K562 (cell line): ENCODE results near the gene ABCD3. TPM values are rescaled to one million over a fixed set of nuclear protein-coding genes. Genes with fewer than 3 reads are reported as not detected.

Experiments
- NR4A1 ChIP-seq, 2 experiments: fragments of 250-450 bp in 1 of 2; fragments of 450-650 bp in 1 of 2; sonication (Bioruptor Pico) in 1 of 2; IDR thresholded peaks; 2 replicates each; pipeline versions ENCODE4 v1.4.0 to v1.6.1; 2016 to 2020; ENCODE audit warnings: mild to moderate bottlenecking in 2 of 2, missing compliant biosample characterization in 1 of 2, missing genetic modification characterization in 1 of 2, moderate library complexity in 1 of 2
- ZNF318 ChIP-seq, 2 experiments: fragments of 450-650 bp; IDR thresholded peaks; 2 replicates each; pipeline ENCODE4 v1.6.1; 2016; ENCODE audit warnings: mild to moderate bottlenecking in 2 of 2, borderline replicate concordance in 1 of 2, low read depth in 1 of 2, moderate library complexity in 1 of 2
- polyA plus RNA-seq, 8 experiments: library from polyadenylated mRNA; depleted of rRNA in 4 of 8; stranded (reverse) in 5 of 8; unstranded in 3 of 8; fragments of >200 nt; fragmentation: Nextera tagmentation in 2 of 8; fragmentation: Illumina TruSeq in 1 of 8; extraction: Ambion mirVana in 2 of 8; extraction: Trizol in 1 of 8; gene quantifications; 2 replicates each; pipeline versions ENCODE4 v1.2.1 to v1.2.3, GENCODE V29; 2011 to 2014; ENCODE audit warnings: inconsistent platforms in 1 of 8, missing spikeins in 1 of 8
- total RNA-seq, 7 experiments: library from RNA; depleted of rRNA in 6 of 7; stranded (reverse); fragments of >200 nt in 6 of 7; fragmentation: Illumina TruSeq in 2 of 7; extraction: Trizol in 2 of 7; gene quantifications; 2 replicates each; pipeline versions ENCODE4 v1.2.1 to v1.2.3, GENCODE V29; 2011 to 2021; ENCODE audit warnings: low replicate concordance in 1 of 7

ABCD3 gene
- total and polyA plus RNA-seq, 9 of the 15 experiments (the other 6 are each of a cell fraction or from before 2014, with no cell fraction given), result 11.0 to 30.7 (median 15.5) TPM

DNA sequence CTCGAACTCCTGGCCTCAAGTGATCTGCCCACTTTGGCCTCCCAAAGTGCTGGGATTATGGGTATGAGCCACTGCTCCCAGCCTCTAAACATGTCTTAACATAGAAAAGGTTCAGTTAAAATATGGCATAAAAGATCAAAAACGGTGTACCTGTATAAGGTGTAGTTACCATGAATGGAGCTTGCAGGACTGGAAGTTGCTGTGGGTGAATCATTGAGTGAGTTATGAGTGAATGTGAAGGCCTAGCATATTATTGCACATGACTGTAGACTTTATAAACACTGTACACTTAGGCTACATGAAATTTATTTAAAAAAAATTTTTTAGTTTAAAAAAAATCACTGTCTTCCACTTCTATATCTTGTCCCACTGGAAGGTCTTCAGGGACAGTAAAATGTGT is 15.7 kb downstream of the ABCD3 start (continued):
- TF ChIP-seq ZNF318 (IDR thresholded peaks at IDR 0.05; ENCODE audit: borderline replicate concordance in 1 of 2, low read depth in 1 of 2) (no peak), NR4A1 (CRISPR knock-in tag; IDR thresholded peaks at IDR 0.05) (no peak), NR4A1 (tag; IDR thresholded peaks at IDR 0.05) (no peak)
